Neural cell (in vitro differentiated cells): ENCODE data around the gene C16orf74. TPM values are rescaled to one million over a fixed set of nuclear protein-coding genes. Genes with fewer than 3 reads are reported as not detected.

Source experiments
- H2AFZ ChIP-seq: fragments of 200-600, 300-800 bp; sonication (generic), shearing (Covaris generic); 2 replicates; pipeline ENCODE4 v1.6.0; 2014; ENCODE audit warnings: low read depth, mild to moderate bottlenecking, antibody characterized with exemption, low read length, moderate library complexity
- H3F3A ChIP-seq: fragments of 200-600 bp; shearing (Covaris generic); 2 replicates; pipeline ENCODE4 v1.6.1; 2016; ENCODE audit warnings: mild to moderate bottlenecking, moderate library complexity, mixed read lengths, antibody characterized with exemption, low read length; ENCODE audit not compliant: insufficient read depth, poor library complexity, severe bottlenecking
- H3K27ac ChIP-seq: fragments of 200-600, 300-800 bp; sonication (generic), shearing (Covaris generic); 2 replicates; pipeline ENCODE4 v1.5.1; 2014; ENCODE audit warnings: mild to moderate bottlenecking, low read length, moderate library complexity
- H3K27me3 ChIP-seq: fragments of 300-800, 200-600 bp; sonication (generic), shearing (Covaris generic); 2 replicates; pipeline ENCODE4 v1.6.0; 2014; ENCODE audit warnings: mild to moderate bottlenecking, low read depth, low read length, moderate library complexity; ENCODE audit not compliant: insufficient read depth
- H3K36me3 ChIP-seq: fragments of 300-800, 200-600 bp; sonication (generic), shearing (Covaris generic); 2 replicates; pipeline ENCODE4 v1.5.1; 2014; ENCODE audit warnings: mild to moderate bottlenecking, antibody characterized with exemption, low read length, moderate library complexity; ENCODE audit not compliant: insufficient read depth
- H3K4me2 ChIP-seq: fragments of 300-800, 200-600 bp; sonication (generic), shearing (Covaris generic); 2 replicates; pipeline ENCODE4 v1.6.0; 2014; ENCODE audit warnings: mild to moderate bottlenecking, low read length
- H3K4me3 ChIP-seq: fragments of 300-800, 200-600 bp; sonication (generic), shearing (Covaris generic); 2 replicates; pipeline ENCODE4 v1.5.1; 2014; ENCODE audit warnings: mild to moderate bottlenecking, low read length, moderate library complexity
- H3K79me2 ChIP-seq: fragments of 200-600 bp; shearing (Covaris generic); replicated peaks from 2 replicates; pipeline ENCODE4 v1.6.0; 2014; ENCODE audit warnings: mild to moderate bottlenecking, low read length, moderate library complexity; ENCODE audit not compliant: insufficient read depth
- H3K9ac ChIP-seq: fragments of 300-800, 200-600 bp; sonication (generic), shearing (Covaris generic); 2 replicates; pipeline ENCODE4 v1.6.1; 2016; ENCODE audit warnings: mild to moderate bottlenecking, low read length, mixed read lengths
- H3K9me2 ChIP-seq: fragments of 200-600 bp; shearing (Covaris generic); 2 replicates; pipeline ENCODE4 v1.6.1; 2016; ENCODE audit warnings: mild to moderate bottlenecking, low read length, mixed read lengths; ENCODE audit not compliant: insufficient read depth
- H3K9me3 ChIP-seq: fragments of 200-600, 300-800 bp; sonication (generic), shearing (Covaris generic); 2 replicates; pipeline ENCODE4 v1.6.1; 2016; ENCODE audit warnings: mild to moderate bottlenecking, mixed run types, low read length, moderate library complexity, mixed read lengths
- H4K20me1 ChIP-seq: fragments of 200-600 bp; shearing (Covaris generic); 2 replicates; pipeline ENCODE4 v1.6.1; 2016; ENCODE audit warnings: mild to moderate bottlenecking, mixed run types; ENCODE audit not compliant: insufficient read depth
- EP300 ChIP-seq: fragments of 450-650 bp; conservative IDR thresholded peaks from 2 replicates; pipeline ENCODE4 v1.6.1; 2014; ENCODE audit warnings: antibody characterized with exemption, mild to moderate bottlenecking, moderate library complexity; ENCODE audit not compliant: poor library complexity, severe bottlenecking
- EZH2 ChIP-seq: fragments of 200-600, 300-800 bp; shearing (Covaris generic), sonication (generic); IDR thresholded peaks from 2 replicates; pipeline ENCODE4 v1.6.1; 2014; ENCODE audit warnings: antibody characterized with exemption, low read length, borderline replicate concordance, mild to moderate bottlenecking; ENCODE audit not compliant: insufficient read depth, poor library complexity, severe bottlenecking
- MXI1 ChIP-seq: fragments of 450-650 bp; conservative IDR thresholded peaks from 2 replicates; pipeline ENCODE4 v1.6.1; 2014; ENCODE audit warnings: antibody characterized with exemption, mild to moderate bottlenecking; ENCODE audit not compliant: poor library complexity, severe bottlenecking
- POLR2AphosphoS5 ChIP-seq: IDR thresholded peaks from 2 replicates; pipeline ENCODE4 v1.6.1; 2012
- RAD21 ChIP-seq: fragments of 450-650 bp; conservative IDR thresholded peaks from 2 replicates; pipeline ENCODE4 v1.6.1; 2014; ENCODE audit warnings: antibody characterized with exemption, mild to moderate bottlenecking, moderate library complexity
- SMC3 ChIP-seq: fragments of 450-650 bp; conservative IDR thresholded peaks from 2 replicates; pipeline ENCODE4 v1.6.1; 2014; ENCODE audit warnings: antibody characterized with exemption, mild to moderate bottlenecking, moderate library complexity; ENCODE audit not compliant: poor library complexity
- TAF1 ChIP-seq: IDR thresholded peaks from 2 replicates; pipeline ENCODE4 v1.6.1; 2012; ENCODE audit warnings: low read depth
- polyA plus RNA-seq: library from polyadenylated mRNA; depleted of rRNA; stranded (reverse); fragments of >200 nt; gene quantifications from 2 replicates; pipeline ENCODE4 v1.2.3, GENCODE V29; 2014
- TF ChIP-seq, protein P1 (sequence below): fragments of 450-650 bp; IDR thresholded peaks from 2 replicates; pipeline ENCODE4 v1.5.1; 2014; ENCODE audit warnings: antibody characterized with exemption, mild to moderate bottlenecking, moderate library complexity; ENCODE audit not compliant: poor library complexity, severe bottlenecking
- TF ChIP-seq, protein P2 (sequence below): IDR thresholded peaks from 2 replicates; pipeline ENCODE4 v1.6.1; 2012; ENCODE audit warnings: borderline replicate concordance

Gene C16orf74
- polyA plus RNA-seq, 1 donor from 2014 or later, result not detected

DNA sequence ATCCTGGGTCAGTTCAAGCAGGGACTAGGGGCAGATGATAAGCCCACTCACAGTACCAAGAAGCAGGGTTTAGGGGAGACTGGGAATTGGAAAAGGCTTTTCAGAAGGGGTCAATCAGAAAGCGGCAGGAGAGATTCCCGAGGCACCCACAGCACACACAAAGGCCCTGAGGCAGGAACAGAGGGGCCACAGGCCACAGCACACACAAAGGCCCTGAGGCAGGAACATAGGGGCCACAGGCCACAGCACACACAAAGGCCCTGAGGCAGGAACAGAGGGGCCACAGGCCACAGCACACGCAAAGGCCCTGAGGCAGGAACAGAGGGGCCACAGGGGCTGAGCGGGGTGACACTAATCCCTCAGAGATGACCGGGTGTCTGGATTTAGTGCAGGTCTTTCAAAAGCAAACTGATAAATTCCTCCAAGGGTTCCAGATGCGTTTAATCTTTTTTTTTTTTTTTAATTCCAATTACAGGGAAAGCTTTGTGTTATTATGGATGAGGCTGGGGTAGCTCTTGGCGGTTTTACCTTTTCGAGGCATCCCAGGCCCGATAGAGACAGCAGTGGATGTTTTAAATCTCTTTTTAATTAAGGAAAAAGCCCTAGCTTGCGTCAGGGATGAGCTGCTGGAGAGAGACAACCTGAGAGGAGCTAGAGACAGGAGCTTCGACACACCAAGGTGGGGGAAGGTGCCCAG, 31.1 kb downstream of the C16orf74 start:
- Histone ChIP-seq H3K4me2 (no peak overlapping the region), H3K27me3 (no peaks in the 10 kb centered on the region), H3K79me2 (no peaks in the 10 kb centered on the region), H3K4me3 (no peak overlapping the region), H2AFZ (no peak overlapping the region), H3K9me3 (no peaks in the 10 kb centered on the region), H4K20me1 (no peaks in the 10 kb centered on the region), H3F3A (no peaks in the 10 kb centered on the region), H3K9me2 (no peaks in the 10 kb centered on the region), H3K36me3 (no peaks in the 10 kb centered on the region), H3K27ac (no peak overlapping the region), H3K9ac (no peak overlapping the region)
- TF ChIP-seq RAD21, result no peak
- TF ChIP-seq, protein P1, sequence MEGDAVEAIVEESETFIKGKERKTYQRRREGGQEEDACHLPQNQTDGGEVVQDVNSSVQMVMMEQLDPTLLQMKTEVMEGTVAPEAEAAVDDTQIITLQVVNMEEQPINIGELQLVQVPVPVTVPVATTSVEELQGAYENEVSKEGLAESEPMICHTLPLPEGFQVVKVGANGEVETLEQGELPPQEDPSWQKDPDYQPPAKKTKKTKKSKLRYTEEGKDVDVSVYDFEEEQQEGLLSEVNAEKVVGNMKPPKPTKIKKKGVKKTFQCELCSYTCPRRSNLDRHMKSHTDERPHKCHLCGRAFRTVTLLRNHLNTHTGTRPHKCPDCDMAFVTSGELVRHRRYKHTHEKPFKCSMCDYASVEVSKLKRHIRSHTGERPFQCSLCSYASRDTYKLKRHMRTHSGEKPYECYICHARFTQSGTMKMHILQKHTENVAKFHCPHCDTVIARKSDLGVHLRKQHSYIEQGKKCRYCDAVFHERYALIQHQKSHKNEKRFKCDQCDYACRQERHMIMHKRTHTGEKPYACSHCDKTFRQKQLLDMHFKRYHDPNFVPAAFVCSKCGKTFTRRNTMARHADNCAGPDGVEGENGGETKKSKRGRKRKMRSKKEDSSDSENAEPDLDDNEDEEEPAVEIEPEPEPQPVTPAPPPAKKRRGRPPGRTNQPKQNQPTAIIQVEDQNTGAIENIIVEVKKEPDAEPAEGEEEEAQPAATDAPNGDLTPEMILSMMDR, result no peak
- no peak for TF ChIP-seq EZH2
- no peak for TF ChIP-seq MXI1
- TF ChIP-seq POLR2AphosphoS5, result no peak
- no peak for TF ChIP-seq TAF1
- TF ChIP-seq EP300, result no peak
- no peak for TF ChIP-seq SMC3
- TF ChIP-seq, protein P2, sequence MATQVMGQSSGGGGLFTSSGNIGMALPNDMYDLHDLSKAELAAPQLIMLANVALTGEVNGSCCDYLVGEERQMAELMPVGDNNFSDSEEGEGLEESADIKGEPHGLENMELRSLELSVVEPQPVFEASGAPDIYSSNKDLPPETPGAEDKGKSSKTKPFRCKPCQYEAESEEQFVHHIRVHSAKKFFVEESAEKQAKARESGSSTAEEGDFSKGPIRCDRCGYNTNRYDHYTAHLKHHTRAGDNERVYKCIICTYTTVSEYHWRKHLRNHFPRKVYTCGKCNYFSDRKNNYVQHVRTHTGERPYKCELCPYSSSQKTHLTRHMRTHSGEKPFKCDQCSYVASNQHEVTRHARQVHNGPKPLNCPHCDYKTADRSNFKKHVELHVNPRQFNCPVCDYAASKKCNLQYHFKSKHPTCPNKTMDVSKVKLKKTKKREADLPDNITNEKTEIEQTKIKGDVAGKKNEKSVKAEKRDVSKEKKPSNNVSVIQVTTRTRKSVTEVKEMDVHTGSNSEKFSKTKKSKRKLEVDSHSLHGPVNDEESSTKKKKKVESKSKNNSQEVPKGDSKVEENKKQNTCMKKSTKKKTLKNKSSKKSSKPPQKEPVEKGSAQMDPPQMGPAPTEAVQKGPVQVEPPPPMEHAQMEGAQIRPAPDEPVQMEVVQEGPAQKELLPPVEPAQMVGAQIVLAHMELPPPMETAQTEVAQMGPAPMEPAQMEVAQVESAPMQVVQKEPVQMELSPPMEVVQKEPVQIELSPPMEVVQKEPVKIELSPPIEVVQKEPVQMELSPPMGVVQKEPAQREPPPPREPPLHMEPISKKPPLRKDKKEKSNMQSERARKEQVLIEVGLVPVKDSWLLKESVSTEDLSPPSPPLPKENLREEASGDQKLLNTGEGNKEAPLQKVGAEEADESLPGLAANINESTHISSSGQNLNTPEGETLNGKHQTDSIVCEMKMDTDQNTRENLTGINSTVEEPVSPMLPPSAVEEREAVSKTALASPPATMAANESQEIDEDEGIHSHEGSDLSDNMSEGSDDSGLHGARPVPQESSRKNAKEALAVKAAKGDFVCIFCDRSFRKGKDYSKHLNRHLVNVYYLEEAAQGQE, result no peak

DNA sequence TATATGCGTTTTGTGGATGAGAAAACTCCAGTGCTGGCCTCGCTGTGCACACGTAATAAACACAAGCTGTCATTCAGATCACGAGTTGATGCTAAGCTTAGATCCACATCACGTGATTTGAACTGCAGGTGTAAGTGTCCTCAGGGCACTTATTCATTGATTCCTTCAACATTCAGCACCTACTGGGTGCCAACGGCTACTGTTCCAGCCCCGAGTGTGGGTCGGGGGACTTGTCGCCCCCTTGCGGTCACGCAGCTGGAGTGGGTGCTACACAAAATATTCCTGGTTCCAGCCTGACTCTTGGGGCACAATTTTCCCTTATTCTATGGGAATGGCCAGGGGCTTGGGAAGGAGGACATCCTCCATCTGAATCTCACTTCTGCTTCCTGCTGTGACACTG, 32.2 kb downstream of the C16orf74 start:
- TF ChIP-seq, protein P1, result peak; percentile 58
- TF ChIP-seq EZH2, result no peak
- TF ChIP-seq POLR2AphosphoS5, result no peak
- TF ChIP-seq, protein P2, result no peak
- TF ChIP-seq MXI1, result no peak
- no peak for TF ChIP-seq TAF1
- no peak for TF ChIP-seq EP300
- no peak for TF ChIP-seq RAD21
- peak; percentile 48 for TF ChIP-seq SMC3

More for the DNA sequence above, 32.2 kb downstream of the C16orf74 start:
- no peaks in the 10 kb centered on the region for H3K9me2 ChIP-seq
- H3K9ac ChIP-seq, result no peak overlapping the region
- H3K9me3 ChIP-seq, result no peaks in the 10 kb centered on the region
- H2AFZ ChIP-seq, result no peak overlapping the region
- H3K79me2 ChIP-seq, result no peaks in the 10 kb centered on the region
- no peak overlapping the region for H3K27ac ChIP-seq
- H3K4me3 ChIP-seq, result no peak overlapping the region
- no peaks in the 10 kb centered on the region for H3F3A ChIP-seq
- no peak overlapping the region for H3K4me2 ChIP-seq
- no peaks in the 10 kb centered on the region for H4K20me1 ChIP-seq
- no peaks in the 10 kb centered on the region for H3K27me3 ChIP-seq
- H3K36me3 ChIP-seq, result no peaks in the 10 kb centered on the region
